Measurements from ENCODE around the gene CASK. TPM values are rescaled to one million over a fixed set of nuclear protein-coding genes. Genes with fewer than 3 reads are reported as not detected.

The CASK gene
- total RNA-seq, 4 donors from 2014 or later, result 33.1 to 41.6 (median 36.4) TPM

- Histone ChIP-seq H3K27ac (no peak overlapping the region), H3K36me3 (no peaks in the 10 kb centered on the region), H3K27me3 (no peaks in the 10 kb centered on the region), H3K4me1 (no peaks in the 10 kb centered on the region), H3K9me3 (no peaks in the 10 kb centered on the region), H3K4me3 (replicated peaks in 1 of 3) (no peak overlapping the region)
- TF ChIP-seq CTCF (IDR thresholded peaks at IDR 0.05) (no peak), POLR2A (IDR thresholded peaks at IDR 0.05) (no peak)
- DNase-seq, result no peak
- WGBS, 2 donors, result 25 to 68% methylated on average over 2 of the region's 2 CpGs
- intact Hi-C loops (cut with DNase I), result no loop called here
Measured at GRCh38 chrX:41634284-41634683, 289.1 kb downstream of the CASK start.

- WGBS, 2 donors, result 85 to 87% methylated on average over 2 of the region's 2 CpGs
Measured at GRCh38 chrX:41630091-41630490, 293.3 kb downstream of the CASK start.

GRCh38 chrX:41629539-41629938 is 293.8 kb downstream of the CASK start:
- no peaks in the 10 kb centered on the region for H3K9me3 ChIP-seq
- TF ChIP-seq CTCF (IDR thresholded peaks at IDR 0.05) (no peak), POLR2A (IDR thresholded peaks at IDR 0.05) (no peak)
- intact Hi-C loops (cut with DNase I), result no loop called here
- no peaks in the 10 kb centered on the region for H3K27me3 ChIP-seq
- WGBS, 2 donors, result 96 to 97% methylated on average over 1 of the region's 1 CpG
- H3K4me1 ChIP-seq, result no peaks in the 10 kb centered on the region
- no peak for DNase-seq
- no peak overlapping the region for H3K27ac ChIP-seq
- no peak overlapping the region for H3K4me3 ChIP-seq (replicated peaks in 1 of 3)
- no peaks in the 10 kb centered on the region for H3K36me3 ChIP-seq

More at GRCh38 chrX:41630091-41630490, 293.3 kb downstream of the CASK start:
- no peaks in the 10 kb centered on the region for H3K36me3 ChIP-seq
- H3K9me3 ChIP-seq, result no peaks in the 10 kb centered on the region
- no peak overlapping the region for H3K4me3 ChIP-seq (replicated peaks in 1 of 3)
- H3K27me3 ChIP-seq, result no peaks in the 10 kb centered on the region
- TF ChIP-seq CTCF (IDR thresholded peaks at IDR 0.05), result no peak
- no peak for TF ChIP-seq POLR2A (IDR thresholded peaks at IDR 0.05)
- H3K27ac ChIP-seq, result no peak overlapping the region
- intact Hi-C loops (cut with DNase I), result no loop called here
- H3K4me1 ChIP-seq, result no peaks in the 10 kb centered on the region
- DNase-seq, result no peak

GRCh38 chrX:41621222-41621723 is 302.1 kb downstream of the CASK start:
- Histone ChIP-seq H3K4me3 (replicated peaks in 1 of 3) (no peak overlapping the region), H3K27me3 (no peaks in the 10 kb centered on the region), H3K36me3 (no peaks in the 10 kb centered on the region), H3K27ac (no peak overlapping the region), H3K9me3 (no peaks in the 10 kb centered on the region), H3K4me1 (no peaks in the 10 kb centered on the region)
- 63 to 76% methylated on average over 5 of the region's 5 CpGs for WGBS, 2 donors
- TF ChIP-seq CTCF (IDR thresholded peaks at IDR 0.05), result no peak
- no peak for TF ChIP-seq POLR2A (IDR thresholded peaks at IDR 0.05)
- intact Hi-C loops (cut with DNase I), result no loop called here
- no peak for DNase-seq

- TF ChIP-seq CTCF (IDR thresholded peaks at IDR 0.05) (no peak), POLR2A (IDR thresholded peaks at IDR 0.05) (no peak)
- no peaks in the 10 kb centered on the region for H3K4me1 ChIP-seq
- H3K27ac ChIP-seq, result no peak overlapping the region
- H3K4me3 ChIP-seq (replicated peaks in 1 of 3), result no peak overlapping the region
- no peaks in the 10 kb centered on the region for H3K36me3 ChIP-seq
- no peaks in the 10 kb centered on the region for H3K9me3 ChIP-seq
- no peaks in the 10 kb centered on the region for H3K27me3 ChIP-seq
- intact Hi-C loops (cut with DNase I), result no loop called here
- no peak for DNase-seq
Measured at GRCh38 chrX:41619221-41619620, 304.1 kb downstream of the CASK start.

Measured in thyroid gland (tissue), 4 donors.